Ishikawa (cell line): ENCODE data around the gene ATP2C2.

ENCODE experiments used
- EP300 ChIP-seq: IDR thresholded peaks from 2 replicates; pipeline ENCODE4 v1.6.1; 2012; ENCODE audit warnings: borderline replicate concordance
- RAD21 ChIP-seq: IDR thresholded peaks from 2 replicates; pipeline ENCODE4 v1.6.1; 2012; ENCODE audit warnings: low read depth
- USF1 ChIP-seq: IDR thresholded peaks from 2 replicates; pipeline ENCODE4 v1.6.1; 2012
- TF ChIP-seq, protein P1 (sequence below): IDR thresholded peaks from 2 replicates; pipeline ENCODE4 v1.6.1; 2012

GRCh38 chr16:84396537-84397008 is 28.2 kb downstream of the ATP2C2 start:
- TF ChIP-seq RAD21 (no peak), EP300 (no peak), USF1 (no peak)
- TF ChIP-seq, protein P1, sequence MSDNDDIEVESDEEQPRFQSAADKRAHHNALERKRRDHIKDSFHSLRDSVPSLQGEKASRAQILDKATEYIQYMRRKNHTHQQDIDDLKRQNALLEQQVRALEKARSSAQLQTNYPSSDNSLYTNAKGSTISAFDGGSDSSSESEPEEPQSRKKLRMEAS, result no peak
